Measurements from ENCODE around the gene TMEM237.

Gene TMEM237

GRCh38 chr2:201639205-201639604, 4.1 kb downstream of the TMEM237 start:
- DNase-seq: peak in 1 of 2 experiments; percentile 11

DNA sequence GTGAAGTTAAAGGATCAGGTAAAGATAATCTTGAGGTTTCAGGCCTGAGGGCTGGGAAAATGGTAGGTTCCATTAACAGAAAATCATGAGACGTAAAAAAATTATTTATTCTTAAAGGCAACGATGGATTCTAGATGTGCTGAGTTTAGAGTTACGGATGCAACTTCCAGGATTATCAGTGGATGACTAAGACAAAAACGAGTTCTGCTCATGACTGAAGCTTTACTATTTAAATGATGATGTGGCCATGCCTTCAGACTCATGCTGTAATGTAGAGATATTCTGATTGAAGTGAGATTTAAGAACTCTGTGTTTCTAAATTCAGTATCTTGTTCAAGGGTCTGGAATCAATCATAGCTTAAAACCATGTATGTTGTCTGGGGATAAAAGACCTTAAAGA, 5.0 kb downstream of the TMEM237 start:
- DNase-seq: no peak

- DNase-seq: no peak
Observed at GRCh38 chr2:201633661-201634249, 9.5 kb downstream of the TMEM237 start.

DNA sequence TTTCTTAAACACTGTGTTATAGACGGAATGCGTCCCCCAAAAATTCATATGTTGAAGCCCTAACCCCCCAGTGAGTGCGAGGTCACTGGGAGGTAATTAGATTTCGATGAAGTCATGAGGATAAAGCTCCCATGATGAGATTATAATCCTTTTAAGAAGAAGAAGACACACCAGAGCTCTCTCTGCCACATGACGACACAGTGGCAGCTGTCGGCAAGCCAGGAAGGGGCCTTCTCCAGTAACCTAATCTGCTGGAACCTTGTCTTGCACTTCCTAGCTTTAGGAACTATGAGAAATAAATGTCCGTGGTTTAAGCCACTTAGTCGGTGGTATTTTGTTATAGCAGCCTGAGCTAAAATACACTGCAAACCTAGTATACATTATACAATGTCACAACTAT, 12.3 kb downstream of the TMEM237 start:
- no peak for DNase-seq

- DNase-seq: no peak
Observed at GRCh38 chr2:201630577-201630976, 12.7 kb downstream of the TMEM237 start.

GRCh38 chr2:201628545-201628944, 14.8 kb downstream of the TMEM237 start:
- no peak for DNase-seq

DNA sequence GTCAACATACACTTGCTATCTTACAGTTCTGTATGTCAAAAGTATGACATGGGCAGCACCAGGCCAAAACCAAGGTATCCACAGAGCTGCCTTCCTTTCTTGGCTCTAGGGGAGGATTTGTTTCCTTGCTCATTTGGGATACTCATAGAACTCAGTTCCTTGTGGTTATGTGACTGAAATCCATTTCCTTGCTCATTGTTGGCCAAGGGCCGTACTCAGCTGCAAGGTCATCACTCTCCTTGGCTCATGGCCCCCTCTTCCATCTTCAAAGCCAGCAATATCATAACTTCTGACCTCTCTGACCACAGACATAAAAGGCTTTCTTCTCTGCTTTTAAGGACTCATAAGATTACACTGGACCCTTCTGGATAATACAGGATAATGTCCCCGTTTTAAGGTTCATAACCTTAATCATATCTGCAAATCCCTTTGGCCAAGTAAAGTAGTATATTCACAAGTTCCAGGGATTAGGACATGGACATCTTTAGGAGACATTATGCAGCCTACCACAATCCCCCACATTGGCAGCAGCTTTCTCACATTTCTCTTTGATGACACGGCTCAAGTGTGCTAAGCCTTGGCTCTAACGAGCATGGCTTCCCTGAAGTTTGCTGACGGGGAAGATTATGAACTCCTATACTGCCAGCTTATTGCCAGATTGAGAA, 20.9 kb downstream of the TMEM237 start:
- DNase-seq: no peak

GRCh38 chr2:201621293-201621999, 21.9 kb downstream of the TMEM237 start:
- DNase-seq: no peak

- DNase-seq: no peak
Observed at GRCh38 chr2:201618744-201619662, 24.3 kb downstream of the TMEM237 start.

DNA sequence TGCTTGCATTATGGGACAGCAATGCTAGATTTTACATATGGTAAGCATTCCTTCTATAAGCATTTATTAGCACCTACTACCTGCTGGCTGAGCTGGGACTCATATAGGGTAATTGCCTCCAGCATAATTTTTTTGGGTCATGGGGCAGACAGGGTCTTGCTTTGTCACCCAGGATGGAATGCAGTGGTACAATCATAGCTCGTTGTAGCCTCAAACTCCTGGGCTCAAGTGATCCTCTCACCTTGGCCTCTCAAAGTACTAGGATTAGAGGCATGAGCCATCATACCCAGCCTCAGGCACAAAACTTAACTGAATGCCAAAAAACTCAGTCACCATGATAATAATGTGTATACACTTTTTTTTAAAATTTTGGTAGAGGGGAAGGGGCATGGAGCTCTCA, 35.3 kb downstream of the TMEM237 start:
- DNase-seq: no peak

DNA sequence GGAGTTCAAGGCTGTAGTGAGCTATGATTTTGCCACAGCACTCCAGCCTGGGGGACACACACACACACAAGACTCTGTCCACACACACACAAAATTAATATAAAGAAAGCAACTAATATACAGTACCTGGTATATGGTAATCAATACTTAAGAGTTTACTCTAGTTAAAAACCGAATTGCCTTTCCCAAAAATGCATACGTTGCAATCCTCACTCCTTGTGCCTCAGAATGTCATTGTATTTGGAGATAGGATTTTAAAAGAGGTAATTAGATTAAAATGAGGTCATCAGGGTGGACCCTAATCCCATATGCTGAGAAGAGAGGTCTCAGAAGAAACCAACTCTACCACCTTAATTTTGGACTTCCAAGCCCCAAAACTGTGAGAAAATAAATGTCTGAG, 35.7 kb downstream of the TMEM237 start:
- no peak for DNase-seq

- DNase-seq: no peak
Observed at GRCh38 chr2:201600906-201601305, 42.4 kb downstream of the TMEM237 start.

DNA sequence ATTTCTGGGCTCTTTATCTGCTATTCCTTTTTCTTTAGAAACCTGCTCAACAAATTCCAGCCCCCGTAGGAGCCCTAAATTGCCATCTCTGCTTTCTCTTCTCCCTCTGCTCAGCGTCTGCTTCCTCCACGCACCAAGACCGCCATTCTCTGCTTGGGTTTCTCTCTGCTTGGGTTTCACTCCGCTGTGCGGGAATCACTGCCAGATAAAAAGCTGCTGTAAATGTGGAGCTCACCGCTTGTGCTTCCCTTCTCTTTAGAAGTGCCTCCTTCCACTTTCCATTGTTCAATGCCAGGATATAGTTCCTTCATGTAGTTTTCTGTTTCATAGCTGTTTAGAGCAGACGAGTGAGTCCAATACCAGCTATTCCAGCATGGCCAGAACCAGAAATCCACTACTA, 45.9 kb downstream of the TMEM237 start:
- no peak for DNase-seq

DNA sequence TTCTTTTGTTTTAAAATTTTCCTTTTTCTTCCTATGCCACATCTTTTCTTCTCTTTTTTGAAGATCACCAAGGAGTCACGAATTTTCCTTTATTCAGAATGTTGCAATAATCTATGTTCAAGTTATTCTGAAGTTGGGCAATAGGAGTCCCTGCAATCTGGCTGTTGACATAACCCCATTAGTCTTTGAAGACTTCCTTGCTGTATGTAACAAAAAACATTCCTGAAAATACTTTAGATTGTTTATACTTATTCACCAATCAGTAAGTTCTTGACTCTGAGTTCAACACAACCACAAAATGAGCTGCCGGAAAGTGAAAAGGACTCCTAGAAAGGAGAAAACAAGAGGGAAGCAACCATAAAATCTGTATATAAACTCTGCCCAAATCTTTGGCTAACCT, 62.8 kb downstream of the TMEM237 start:
- no peak for DNase-seq

- DNase-seq: no peak
Observed at GRCh38 chr2:201579536-201579935, 63.8 kb downstream of the TMEM237 start.

- no peak for DNase-seq
Observed at GRCh38 chr2:201575971-201576370, 67.3 kb downstream of the TMEM237 start.

DNA sequence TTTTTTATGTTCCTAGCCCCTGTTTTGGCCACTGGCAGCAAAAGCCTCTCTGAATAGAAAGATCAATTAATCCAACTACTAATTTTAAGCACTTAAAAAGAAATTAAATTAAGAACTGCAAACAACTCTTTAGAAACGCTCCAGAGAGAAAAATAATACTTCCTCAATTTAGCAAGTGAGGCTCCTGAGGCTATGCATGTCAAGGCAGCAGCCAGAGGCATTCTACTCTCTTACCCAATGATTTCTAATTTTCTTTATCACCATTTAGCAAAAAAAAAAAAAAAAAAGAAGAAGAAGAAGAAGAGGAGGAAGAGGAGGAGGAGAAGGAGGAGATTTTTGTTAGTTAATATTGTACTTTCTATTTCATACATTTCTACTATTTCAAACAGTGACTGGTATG, 68.5 kb downstream of the TMEM237 start:
- DNase-seq: no peak

DNA sequence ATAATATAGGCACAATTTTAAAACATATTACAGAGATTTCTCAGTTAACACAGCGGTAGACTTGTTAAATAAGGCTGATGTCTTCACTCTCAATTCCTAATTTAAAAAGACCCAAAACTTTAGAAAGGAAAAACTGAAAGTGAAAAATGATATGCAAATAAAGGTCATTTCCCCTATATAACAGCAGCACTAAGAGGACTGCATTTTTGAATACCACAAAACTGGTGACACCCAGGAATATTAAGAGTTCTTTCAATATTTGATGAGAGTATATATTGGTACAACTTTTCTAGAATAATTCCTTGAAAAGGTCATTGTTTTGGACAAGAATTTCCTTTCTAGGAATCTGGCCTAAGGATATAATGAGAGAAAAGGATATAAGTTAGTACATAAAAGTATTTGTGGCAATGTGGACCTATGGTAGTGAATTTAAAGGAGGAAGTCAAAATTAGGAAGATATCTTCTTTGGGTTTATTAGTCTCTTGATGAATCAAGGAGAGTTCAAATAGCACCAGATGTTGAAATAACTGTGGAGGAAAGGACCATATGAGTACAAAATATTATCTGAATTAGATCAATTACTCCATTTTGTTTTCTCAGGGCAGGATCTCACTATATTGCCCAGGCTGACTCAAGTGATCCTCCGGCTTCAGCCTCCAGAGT, 70.3 kb downstream of the TMEM237 start:
- DNase-seq: no peak

Measured in activated CD4-positive, alpha-beta T cell treated with anti-CD3 and anti-CD28 coated beads, Interleukin-2, amount 50 U/mL, for 48 hours (primary cell).